Measurements from ENCODE around the gene EPO.
"Not testable (repeated sequence)": the region's sequence is repeated elsewhere in the genome, so short reads cannot be mapped to it uniquely, and the experiment has no call there.

Gene EPO

DNA sequence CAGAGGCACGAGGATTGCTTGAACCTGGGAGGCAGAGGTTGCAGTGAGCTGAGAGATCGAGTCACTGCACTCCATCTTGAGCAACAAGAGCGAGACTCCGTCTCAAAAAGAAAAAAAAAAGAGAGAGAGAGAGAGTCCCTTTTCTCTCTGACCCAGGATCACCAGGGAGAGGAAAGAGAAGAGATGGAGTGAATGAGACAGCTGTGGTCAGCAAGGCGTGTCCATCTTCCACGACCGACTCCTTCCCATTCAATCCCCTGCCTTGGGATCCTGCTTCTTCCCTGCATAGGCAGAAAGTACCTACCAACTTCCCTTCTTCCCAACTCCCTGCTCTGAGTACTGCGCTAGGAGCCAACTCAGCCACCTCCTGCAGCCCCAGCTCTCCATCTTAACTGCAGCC lies 7.9 kb downstream of the EPO start:
- Mint-ChIP-seq H3K9me3 (no peaks in the 10 kb centered on the region), H3K4me1 (peaks cover 5% of the 10 kb centered on the region), H3K27me3 (peaks cover 10% of the 10 kb centered on the region), H3K4me3 (no peak overlapping the region), H3K36me3 (no peaks in the 10 kb centered on the region), H3K27ac (no peak overlapping the region)
- DNase-seq (ENCODE audit: low spot score in 2 of 2) (no peak), ATAC-seq (ENCODE audit: low read depth) (no peak)

DNA sequence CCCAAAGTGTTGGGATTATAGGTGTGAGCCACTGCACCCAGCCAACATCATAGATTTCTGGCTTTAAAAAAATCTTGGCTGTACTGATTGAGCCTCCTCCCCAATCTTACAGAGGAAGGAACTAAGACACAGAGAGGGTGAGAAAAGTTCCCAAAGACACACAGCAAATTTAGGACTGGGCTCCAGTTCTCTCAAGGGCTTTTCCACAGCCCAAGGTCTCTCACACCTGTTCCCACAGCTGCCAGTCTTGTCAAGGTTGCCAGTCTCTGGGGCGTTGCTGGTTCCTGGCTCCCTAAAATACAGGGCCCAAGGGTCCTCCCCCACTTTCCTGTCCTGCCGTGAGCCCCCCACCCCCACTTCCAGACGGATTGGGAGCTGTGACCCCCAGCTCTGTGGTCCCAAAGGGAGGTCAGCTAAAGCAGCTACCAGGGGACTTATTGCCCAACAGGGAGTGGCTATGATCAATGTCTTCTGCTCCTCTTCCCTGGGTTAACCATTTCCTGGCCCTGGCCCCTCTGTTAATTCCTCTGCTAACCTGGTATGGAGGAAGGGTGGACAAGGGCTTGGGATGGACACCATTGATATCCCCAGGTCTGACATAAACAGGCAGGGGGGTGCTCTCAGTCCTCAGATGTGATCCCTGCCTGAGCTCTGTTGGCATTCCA lies 10.0 kb downstream of the EPO start:
- no peak for ATAC-seq (ENCODE audit: low read depth)
- Mint-ChIP-seq H3K36me3 (no peaks in the 10 kb centered on the region), H3K9me3 (no peaks in the 10 kb centered on the region), H3K27me3 (peaks cover 11% of the 10 kb centered on the region), H3K4me3 (no peak overlapping the region), H3K27ac (no peak overlapping the region), H3K4me1 (peaks cover 5% of the 10 kb centered on the region)
- DNase-seq (ENCODE audit: low spot score in 2 of 2), result no peak

DNA sequence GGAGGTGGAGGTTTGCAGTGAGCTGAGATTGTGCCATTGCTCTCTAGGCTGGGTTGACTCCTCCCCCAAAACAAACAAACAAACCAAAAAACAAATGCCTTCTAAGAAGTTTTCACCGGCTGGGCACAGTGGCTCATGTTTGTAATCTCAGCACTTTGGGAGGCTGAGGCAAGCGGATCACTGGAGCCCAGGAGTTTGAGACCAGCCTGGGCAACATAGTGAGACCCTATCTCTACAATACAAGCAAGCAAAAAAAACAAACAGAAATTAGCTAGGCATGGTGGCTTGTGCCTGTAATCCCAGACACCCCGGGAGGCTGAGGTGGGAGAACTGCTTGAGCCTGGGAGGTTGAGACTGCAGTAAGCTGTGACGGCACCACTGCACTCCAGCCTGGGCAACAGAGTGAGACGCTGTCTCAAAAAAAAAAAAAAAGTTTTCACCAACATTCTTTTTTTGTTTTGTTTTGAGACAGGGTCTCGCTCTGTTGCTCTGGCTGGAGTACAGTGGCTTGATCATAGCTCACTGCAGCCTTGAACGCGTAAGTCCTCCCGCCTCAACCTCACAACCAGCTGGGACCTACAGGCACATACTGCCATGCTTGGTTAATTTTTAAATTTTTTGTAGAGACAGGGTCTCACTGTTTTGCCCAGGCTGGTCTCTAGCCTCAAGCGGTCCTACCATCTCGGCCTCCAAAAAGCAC lies 11.8 kb downstream of the EPO start:
- Mint-ChIP-seq H3K4me3 (no peak overlapping the region), H3K27me3 (peaks cover 12% of the 10 kb centered on the region), H3K4me1 (peaks cover 5% of the 10 kb centered on the region), H3K9me3 (no peaks in the 10 kb centered on the region), H3K27ac (no peak overlapping the region), H3K36me3 (no peaks in the 10 kb centered on the region)
- peak; percentile 31 for ATAC-seq (ENCODE audit: low read depth)
- no peak for DNase-seq (ENCODE audit: low spot score in 2 of 2)

DNA sequence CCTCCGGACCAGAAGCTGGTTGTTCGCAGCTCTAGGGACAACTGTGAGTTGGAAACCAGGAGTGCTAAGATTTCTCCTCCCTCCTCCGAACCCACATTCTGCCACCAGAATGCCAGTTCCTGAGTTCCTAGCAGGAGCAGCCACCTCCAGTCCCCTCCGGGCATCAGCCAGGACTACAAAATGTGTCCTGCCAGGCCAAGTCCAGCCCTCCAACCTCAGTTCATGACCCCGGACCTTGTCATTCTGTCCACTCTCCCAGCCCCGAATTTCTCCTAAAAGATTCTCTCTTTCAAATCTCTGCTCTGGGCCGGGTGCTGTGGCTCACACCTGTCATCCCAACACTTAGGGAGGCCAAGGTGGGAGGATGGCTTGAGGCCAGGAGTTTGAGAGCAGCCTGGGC lies 15.5 kb downstream of the EPO start:
- ATAC-seq (ENCODE audit: low read depth), result no peak
- no peak for DNase-seq (ENCODE audit: low spot score in 2 of 2)
- H3K4me3 Mint-ChIP-seq, result no peak overlapping the region

DNA sequence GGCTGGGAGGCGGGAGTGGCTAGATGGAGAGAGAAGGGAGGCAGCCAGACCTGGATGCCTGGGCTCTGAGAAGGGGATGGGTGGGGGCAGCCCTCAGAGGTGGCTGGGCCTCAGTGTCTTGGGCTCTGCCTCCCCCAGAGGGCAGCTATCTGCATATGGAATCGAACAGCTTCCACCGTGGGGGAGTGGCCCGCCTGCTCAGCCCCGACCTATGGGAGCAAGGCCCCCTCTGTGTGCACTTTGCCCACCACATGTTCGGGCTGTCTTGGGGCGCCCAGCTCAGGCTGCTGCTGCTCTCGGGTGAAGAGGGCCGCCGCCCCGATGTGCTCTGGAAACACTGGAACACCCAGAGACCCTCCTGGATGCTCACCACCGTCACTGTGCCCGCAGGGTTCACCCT lies 16.4 kb downstream of the EPO start:
- Mint-ChIP-seq H3K4me1 (peaks cover 5% of the 10 kb centered on the region), H3K4me3 (no peak overlapping the region), H3K27ac (no peak overlapping the region)

More for the DNA sequence above, 15.5 kb downstream of the EPO start:
- no peaks in the 10 kb centered on the region for H3K36me3 Mint-ChIP-seq
- H3K9me3 Mint-ChIP-seq, result no peaks in the 10 kb centered on the region
- no peak overlapping the region for H3K27ac Mint-ChIP-seq
- peaks cover 8% of the 10 kb centered on the region for H3K27me3 Mint-ChIP-seq
- peaks cover 5% of the 10 kb centered on the region for H3K4me1 Mint-ChIP-seq

DNA sequence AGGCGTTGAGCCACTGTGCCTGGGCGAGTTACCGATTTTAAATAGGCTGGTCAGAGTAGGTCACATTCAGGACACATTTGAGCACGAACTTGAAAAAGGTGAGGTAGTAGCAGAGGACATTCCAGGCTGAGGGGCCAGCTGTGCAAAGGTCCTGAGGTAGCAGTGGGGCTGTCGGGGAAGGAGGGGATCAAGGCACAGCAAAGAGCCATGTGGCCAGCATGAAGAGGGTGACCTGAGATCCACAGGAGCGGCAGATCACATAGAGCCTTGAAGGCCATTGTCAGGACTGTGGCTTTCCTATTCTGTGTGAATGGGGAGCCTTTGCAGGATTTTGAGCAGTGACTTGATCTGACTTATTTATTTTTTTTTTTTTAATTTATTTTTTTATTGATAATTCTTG lies 19.7 kb downstream of the EPO start:
- Mint-ChIP-seq H3K27ac (no peak overlapping the region), H3K4me3 (no peak overlapping the region), H3K9me3 (peaks cover 1% of the 10 kb centered on the region), H3K4me1 (no peaks in the 10 kb centered on the region), H3K36me3 (peaks cover 2% of the 10 kb centered on the region), H3K27me3 (peaks cover 8% of the 10 kb centered on the region)
- ATAC-seq (ENCODE audit: low read depth), result no peak
- no peak for DNase-seq (ENCODE audit: low spot score in 2 of 2)

More for the DNA sequence above, 16.4 kb downstream of the EPO start:
- Mint-ChIP-seq H3K9me3 (no peaks in the 10 kb centered on the region), H3K27me3 (peaks cover 8% of the 10 kb centered on the region), H3K36me3 (no peaks in the 10 kb centered on the region)
- DNase-seq (ENCODE audit: low spot score in 2 of 2) (no peak), ATAC-seq (ENCODE audit: low read depth) (no peak)

DNA sequence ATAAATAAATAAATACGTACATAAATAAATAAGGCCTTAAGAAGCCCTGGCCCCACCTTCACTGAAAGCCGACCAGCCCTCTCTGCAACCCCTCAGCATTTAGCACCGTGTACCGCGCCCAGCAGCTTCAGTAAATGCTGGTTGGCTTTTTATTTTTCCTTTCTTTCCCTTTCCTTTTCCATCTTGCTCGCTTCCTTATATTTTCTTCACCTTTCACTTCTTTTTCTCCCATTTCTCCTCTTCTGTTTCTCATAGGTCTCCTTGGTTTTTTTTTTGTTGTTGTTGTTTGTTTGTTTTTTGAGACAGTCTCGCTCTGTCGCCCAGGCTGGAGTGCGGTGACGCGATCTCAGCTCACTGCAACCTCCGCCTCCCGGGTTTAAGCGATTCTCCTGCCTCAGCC lies 24.3 kb downstream of the EPO start:
- H3K27me3 Mint-ChIP-seq, result peaks cover 19% of the 10 kb centered on the region
- ATAC-seq (ENCODE audit: low read depth), result no peak

DNA sequence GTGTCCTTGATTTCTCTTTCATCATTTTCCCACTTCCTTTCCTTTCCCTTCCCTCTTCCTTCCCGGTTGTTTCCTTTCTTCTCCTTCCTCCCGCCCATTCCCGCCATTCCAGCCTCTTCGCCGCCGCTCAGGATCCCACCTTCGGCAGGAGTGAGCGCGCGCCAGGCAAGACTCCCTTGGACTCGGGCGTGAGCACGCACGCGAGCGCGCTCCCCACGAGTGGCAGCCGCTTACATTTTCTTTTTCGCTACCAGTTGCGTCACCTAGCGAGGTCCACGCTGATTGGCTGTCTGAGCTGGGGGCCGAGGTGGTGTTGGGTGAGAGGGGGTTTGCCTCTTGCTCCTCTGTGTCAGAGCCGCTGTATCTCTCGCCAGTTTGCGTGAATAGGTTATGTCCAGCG lies 24.9 kb downstream of the EPO start:
- peaks cover 4% of the 10 kb centered on the region for H3K4me1 Mint-ChIP-seq
- peak; percentile 97 for ATAC-seq (ENCODE audit: low read depth)
- peak overlapping the region; percentile 96 for H3K4me3 Mint-ChIP-seq
- peaks cover 3% of the 10 kb centered on the region for H3K36me3 Mint-ChIP-seq
- peak in 1 of 2 donors; percentile 34 for DNase-seq (ENCODE audit: low spot score in 2 of 2)
- H3K27me3 Mint-ChIP-seq, result peaks cover 19% of the 10 kb centered on the region
- peaks cover 1% of the 10 kb centered on the region for H3K9me3 Mint-ChIP-seq
- peak overlapping the region; percentile 86 for H3K27ac Mint-ChIP-seq

More for the DNA sequence above, 24.3 kb downstream of the EPO start:
- Mint-ChIP-seq H3K9me3 (peaks cover 1% of the 10 kb centered on the region), H3K27ac (peak overlapping the region; percentile 86), H3K4me3 (no peak overlapping the region), H3K36me3 (peaks cover 3% of the 10 kb centered on the region), H3K4me1 (peaks cover 4% of the 10 kb centered on the region)
- DNase-seq (ENCODE audit: low spot score in 2 of 2), result no peak

DNA sequence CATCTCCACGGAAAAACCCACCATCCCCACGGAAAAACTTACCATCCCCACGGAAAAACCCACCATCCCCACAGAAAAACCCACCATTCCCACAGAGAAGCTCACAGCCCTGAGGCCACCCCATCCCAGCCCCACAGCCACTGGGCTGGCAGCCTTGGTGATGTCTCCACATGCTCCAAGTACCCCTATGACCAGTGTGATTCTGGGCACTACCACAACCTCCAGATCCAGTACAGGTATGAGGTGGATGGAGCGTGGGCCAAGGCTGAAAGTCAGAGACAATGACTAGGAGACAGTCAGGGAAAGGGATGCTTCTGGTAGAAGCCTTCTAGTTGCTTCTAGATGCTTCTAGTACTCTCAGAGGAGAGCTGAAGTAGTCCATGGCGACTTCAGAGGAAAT lies 32.7 kb downstream of the EPO start:
- H3K27ac Mint-ChIP-seq, result no peak overlapping the region

DNA sequence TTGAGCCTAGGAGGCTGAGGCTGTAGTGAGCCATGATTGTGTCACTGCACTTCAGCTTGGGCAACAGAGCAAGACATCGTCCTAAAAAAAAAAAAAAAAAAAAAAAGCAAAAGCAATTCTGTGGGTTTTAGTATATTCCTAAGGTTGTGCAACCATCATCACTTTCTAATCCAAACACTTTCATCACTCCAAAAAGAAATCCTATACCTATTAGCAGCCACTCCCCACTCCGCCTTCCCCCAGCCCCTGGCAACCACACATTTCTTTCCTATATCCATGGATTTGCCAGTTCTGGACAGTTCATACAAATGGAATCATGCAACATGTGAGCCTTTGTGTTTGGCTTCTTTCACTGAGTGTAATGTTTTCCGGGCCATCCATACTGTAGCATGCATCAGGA lies 33.5 kb downstream of the EPO start:
- Mint-ChIP-seq H3K27ac (no peak overlapping the region), H3K9me3 (no peaks in the 10 kb centered on the region), H3K4me1 (no peaks in the 10 kb centered on the region), H3K36me3 (no peaks in the 10 kb centered on the region), H3K4me3 (no peak overlapping the region), H3K27me3 (peaks cover 20% of the 10 kb centered on the region)
- no peak for DNase-seq (ENCODE audit: low spot score in 2 of 2)
- ATAC-seq (ENCODE audit: low read depth), result no peak

More for the DNA sequence above, 32.7 kb downstream of the EPO start:
- Mint-ChIP-seq H3K9me3 (no peaks in the 10 kb centered on the region), H3K36me3 (no peaks in the 10 kb centered on the region), H3K4me1 (no peaks in the 10 kb centered on the region), H3K27me3 (peaks cover 21% of the 10 kb centered on the region), H3K4me3 (no peak overlapping the region)
- no peak for DNase-seq (ENCODE audit: low spot score in 2 of 2)
- ATAC-seq (ENCODE audit: low read depth), result no peak

DNA sequence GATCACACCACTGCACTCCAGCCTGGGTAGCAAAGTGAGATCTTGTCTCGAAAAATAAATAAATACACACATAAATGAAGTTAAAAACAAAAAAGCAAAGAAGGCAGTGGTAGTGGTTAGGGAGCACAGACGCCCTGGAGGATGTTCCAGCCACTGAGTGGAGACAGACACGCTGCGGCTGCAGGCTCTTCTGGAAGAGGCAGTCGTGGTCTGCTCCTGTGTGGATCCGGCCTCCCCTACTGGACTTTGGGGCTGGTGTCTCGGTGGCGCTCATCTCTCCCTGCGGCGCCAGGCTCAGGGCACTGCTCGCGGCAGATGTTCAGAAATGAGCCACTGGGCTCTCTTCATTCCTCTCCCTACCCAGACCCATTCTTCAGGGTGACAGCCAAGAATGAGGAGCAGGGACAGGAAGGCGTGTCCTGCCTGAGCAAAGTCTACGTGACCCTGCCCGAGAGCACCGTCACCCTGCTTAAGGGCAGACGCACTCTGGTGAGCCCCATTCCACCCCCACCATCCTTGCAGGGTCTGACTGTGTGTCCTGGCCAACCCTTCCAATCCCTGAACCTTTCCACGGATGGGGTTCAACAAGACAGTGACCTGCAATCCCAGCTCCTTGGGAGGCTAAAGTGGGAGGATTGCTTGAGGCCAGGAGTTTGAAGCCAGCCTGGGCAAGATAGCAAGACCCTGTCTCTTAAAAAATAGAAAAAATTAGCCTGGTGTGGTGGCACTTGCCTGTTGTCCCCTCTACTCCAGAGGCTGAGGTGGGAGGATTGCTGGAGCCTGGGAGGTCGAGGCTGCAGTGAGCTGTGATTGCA lies 39.3 kb downstream of the EPO start:
- Mint-ChIP-seq H3K4me3 (no peak overlapping the region), H3K36me3 (no peaks in the 10 kb centered on the region), H3K27ac (peak overlapping the region; percentile 58), H3K9me3 (no peaks in the 10 kb centered on the region), H3K27me3 (peaks cover 6% of the 10 kb centered on the region), H3K4me1 (no peaks in the 10 kb centered on the region)
- ATAC-seq (ENCODE audit: low read depth), result no peak
- no peak for DNase-seq (ENCODE audit: low spot score in 2 of 2)

DNA sequence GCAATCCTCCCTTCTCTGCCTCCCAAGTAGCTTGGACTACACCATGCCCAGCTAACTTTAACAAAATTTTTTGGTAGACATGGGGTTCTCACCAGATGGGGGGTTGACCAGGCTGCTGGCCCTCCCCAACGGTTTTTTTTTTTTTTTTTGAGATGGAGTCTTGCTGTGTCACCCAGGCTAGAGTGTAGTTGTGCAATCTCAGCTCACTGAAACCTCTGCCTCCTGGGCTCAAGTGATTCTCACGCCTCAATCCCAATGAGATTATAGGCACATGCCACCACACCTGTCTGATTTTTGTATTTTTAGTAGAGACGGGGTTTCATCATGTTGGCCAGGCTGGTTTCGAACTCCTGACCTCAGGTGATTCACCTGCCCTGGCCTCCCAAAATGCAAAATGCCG lies 42.6 kb downstream of the EPO start:
- not testable (repeated sequence) for H3K9me3 Mint-ChIP-seq; ATAC-seq (ENCODE audit: low read depth); H3K4me1 Mint-ChIP-seq; H3K36me3 Mint-ChIP-seq; H3K4me3 Mint-ChIP-seq; H3K27me3 Mint-ChIP-seq; DNase-seq (ENCODE audit: low spot score in 2 of 2); H3K27ac Mint-ChIP-seq

DNA sequence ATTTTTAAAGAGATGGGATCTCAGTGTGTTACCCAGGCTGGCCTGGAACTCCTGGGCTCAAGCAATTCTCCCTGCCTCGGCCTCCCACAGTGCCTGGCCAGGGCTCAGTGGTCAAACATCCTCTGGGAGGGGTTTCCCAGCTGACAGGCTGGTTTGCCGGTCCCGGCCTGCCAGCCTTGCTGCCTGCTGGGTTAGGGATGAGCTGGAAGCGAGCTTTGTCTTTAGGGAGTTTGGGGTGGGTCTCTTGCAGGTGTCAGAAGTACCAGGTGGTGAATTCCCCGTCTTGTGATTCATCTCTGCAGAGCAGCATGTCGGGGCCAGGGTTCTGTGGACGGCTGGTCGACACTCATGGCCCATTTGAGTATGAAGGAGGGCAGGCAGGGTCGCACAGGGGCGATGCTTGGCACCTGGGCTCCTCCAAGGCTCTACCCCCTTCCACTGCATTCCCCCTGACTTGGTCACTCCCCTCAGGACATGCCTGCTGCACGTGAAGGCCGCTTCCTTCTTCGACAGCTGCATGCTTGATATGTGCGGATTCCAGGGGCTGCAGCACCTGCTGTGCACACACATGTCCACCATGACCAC lies 43.4 kb downstream of the EPO start:
- H3K36me3 Mint-ChIP-seq, result no peaks in the 10 kb centered on the region
- no peaks in the 10 kb centered on the region for H3K4me1 Mint-ChIP-seq
- peaks cover 8% of the 10 kb centered on the region for H3K27me3 Mint-ChIP-seq
- no peaks in the 10 kb centered on the region for H3K9me3 Mint-ChIP-seq
- no peak for DNase-seq (ENCODE audit: low spot score in 2 of 2)
- ATAC-seq (ENCODE audit: low read depth), result no peak
- H3K4me3 Mint-ChIP-seq, result no peak overlapping the region
- no peak overlapping the region for H3K27ac Mint-ChIP-seq

DNA sequence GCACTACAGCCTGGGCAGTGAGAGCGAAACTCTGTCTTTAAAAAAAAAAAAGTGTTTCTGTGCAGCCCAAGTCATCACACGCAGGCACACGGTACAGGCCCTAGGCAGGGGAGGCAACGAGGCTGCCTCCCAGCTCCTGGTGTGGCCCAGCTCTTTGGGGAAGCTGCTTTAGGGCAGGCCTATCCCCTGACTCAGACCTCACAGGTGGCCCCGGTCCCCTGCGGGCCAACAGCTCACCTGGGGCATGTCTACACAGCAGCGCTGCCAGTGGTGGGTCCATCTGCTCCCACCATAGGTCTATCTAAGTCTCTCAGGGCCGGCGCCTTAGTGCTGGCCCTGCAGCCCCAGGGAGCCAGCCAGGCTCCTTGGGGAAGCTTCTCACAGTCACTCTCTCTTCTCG lies 44.6 kb downstream of the EPO start:
- H3K9me3 Mint-ChIP-seq, result no peaks in the 10 kb centered on the region
- peaks cover 15% of the 10 kb centered on the region for H3K27me3 Mint-ChIP-seq
- H3K27ac Mint-ChIP-seq, result no peak overlapping the region
- no peaks in the 10 kb centered on the region for H3K4me1 Mint-ChIP-seq
- no peak for DNase-seq (ENCODE audit: low spot score in 2 of 2)
- ATAC-seq (ENCODE audit: low read depth), result no peak
- H3K36me3 Mint-ChIP-seq, result no peaks in the 10 kb centered on the region
- H3K4me3 Mint-ChIP-seq, result no peak overlapping the region

All from memory B cell (primary cell).